Measurements from ENCODE around the gene VSX1.

Gene VSX1

GRCh38 chr20:25087186-25087929 lies 5.4 kb upstream of the VSX1 start:
- DNase-seq (ENCODE audit: low spot score), result no peak

GRCh38 chr20:25085756-25086495 lies 4.0 kb upstream of the VSX1 start:
- no peak for DNase-seq (ENCODE audit: low spot score)

- DNase-seq (ENCODE audit: low spot score), result no peak
Measured at GRCh38 chr20:25084626-25085187, 2.8 kb upstream of the VSX1 start.

GRCh38 chr20:25083773-25084625 lies 2.1 kb upstream of the VSX1 start:
- no peak for DNase-seq (ENCODE audit: low spot score)

GRCh38 chr20:25083141-25083772 lies 1.3 kb upstream of the VSX1 start:
- no peak for DNase-seq (ENCODE audit: low spot score)

- no peak for DNase-seq (ENCODE audit: low spot score)
Measured at GRCh38 chr20:25082498-25082873, 545 bp upstream of the VSX1 start.

GRCh38 chr20:25081065-25081729 lies 744 bp downstream of the VSX1 start:
- peak; percentile 13 for DNase-seq (ENCODE audit: low spot score)

- no peak for DNase-seq (ENCODE audit: low spot score)
Measured at GRCh38 chr20:25079171-25079570, 2.8 kb downstream of the VSX1 start.

- DNase-seq (ENCODE audit: low spot score), result no peak
Measured at GRCh38 chr20:25078662-25079061, 3.3 kb downstream of the VSX1 start.

- DNase-seq (ENCODE audit: low spot score), result peak; percentile 14
Measured at GRCh38 chr20:25077610-25078169, 4.3 kb downstream of the VSX1 start.

GRCh38 chr20:25076731-25077609 lies 5.0 kb downstream of the VSX1 start:
- DNase-seq (ENCODE audit: low spot score), result peak; percentile 68

GRCh38 chr20:25076201-25076600 lies 5.7 kb downstream of the VSX1 start:
- peak; percentile 22 for DNase-seq (ENCODE audit: low spot score)

GRCh38 chr20:25073544-25073943 lies 8.4 kb downstream of the VSX1 start:
- DNase-seq (ENCODE audit: low spot score), result no peak

- DNase-seq (ENCODE audit: low spot score), result peak; percentile 39
Measured at GRCh38 chr20:25072226-25072811, 9.6 kb downstream of the VSX1 start.

GRCh38 chr20:25071734-25072133 lies 10.2 kb downstream of the VSX1 start:
- DNase-seq (ENCODE audit: low spot score), result peak; percentile 33

- DNase-seq (ENCODE audit: low spot score), result no peak
Measured at GRCh38 chr20:25070821-25071473, 11.0 kb downstream of the VSX1 start.

GRCh38 chr20:25067102-25067987 lies 14.6 kb downstream of the VSX1 start:
- DNase-seq (ENCODE audit: low spot score), result no peak

- DNase-seq (ENCODE audit: low spot score), result peak; percentile 38
Measured at GRCh38 chr20:25066386-25066785, 15.6 kb downstream of the VSX1 start.
